GM19193 (cell line): ENCODE results near the gene EPHA4.

Source experiments
- POLR2A ChIP-seq: IDR thresholded peaks from 4 replicates; pipeline ENCODE4 v1.6.1; 2011; ENCODE audit not compliant: insufficient read depth, insufficient read length; ENCODE audit errors: extremely low read depth

EPHA4 gene

GRCh38 chr2:221574231-221574570, 2.1 kb upstream of the EPHA4 start:
- no peak for TF ChIP-seq POLR2A

- no peak for TF ChIP-seq POLR2A
Measured at GRCh38 chr2:221573430-221574230, 1.5 kb upstream of the EPHA4 start.

- no peak for TF ChIP-seq POLR2A
Measured at GRCh38 chr2:221572821-221573429, 821 bp upstream of the EPHA4 start.

GRCh38 chr2:221571551-221572218, 419 bp downstream of the EPHA4 start:
- TF ChIP-seq POLR2A: no peak

GRCh38 chr2:221571025-221571550, 1.0 kb downstream of the EPHA4 start:
- no peak for TF ChIP-seq POLR2A

- TF ChIP-seq POLR2A: no peak
Measured at GRCh38 chr2:221570321-221570935, 1.7 kb downstream of the EPHA4 start.

- TF ChIP-seq POLR2A: no peak
Measured at GRCh38 chr2:221569871-221570270, 2.2 kb downstream of the EPHA4 start.

GRCh38 chr2:221569425-221569845, 2.7 kb downstream of the EPHA4 start:
- no peak for TF ChIP-seq POLR2A

- TF ChIP-seq POLR2A: no peak
Measured at GRCh38 chr2:221568299-221568698, 3.8 kb downstream of the EPHA4 start.

- no peak for TF ChIP-seq POLR2A
Measured at GRCh38 chr2:221567809-221568208, 4.3 kb downstream of the EPHA4 start.

GRCh38 chr2:221567231-221567760, 4.8 kb downstream of the EPHA4 start:
- TF ChIP-seq POLR2A: no peak

GRCh38 chr2:221563270-221563985, 8.7 kb downstream of the EPHA4 start:
- TF ChIP-seq POLR2A: no peak

- TF ChIP-seq POLR2A: no peak
Measured at GRCh38 chr2:221562226-221562625, 9.9 kb downstream of the EPHA4 start.

- TF ChIP-seq POLR2A: no peak
Measured at GRCh38 chr2:221561770-221562169, 10.3 kb downstream of the EPHA4 start.
